Measurements from ENCODE around the gene NXPH1.
"Not testable (repeated sequence)": the region's sequence is repeated elsewhere in the genome, so short reads cannot be mapped to it uniquely, and the experiment has no call there.

Gene NXPH1

GRCh38 chr7:8699875-8700624 is 266.6 kb downstream of the NXPH1 start:
- H3K4me3 Mint-ChIP-seq, result no peak overlapping the region
- no peaks in the 10 kb centered on the region for H3K4me1 Mint-ChIP-seq
- peaks cover 2% of the 10 kb centered on the region for H3K9me3 Mint-ChIP-seq
- ATAC-seq (ENCODE audit: low read depth), result no peak
- no peak overlapping the region for H3K27ac Mint-ChIP-seq
- H3K36me3 Mint-ChIP-seq, result no peaks in the 10 kb centered on the region
- H3K27me3 Mint-ChIP-seq, result no peaks in the 10 kb centered on the region
- no peak for DNase-seq (ENCODE audit: low spot score in 2 of 2)

- Mint-ChIP-seq H3K4me3 (no peak overlapping the region), H3K4me1 (no peaks in the 10 kb centered on the region)
- ATAC-seq (ENCODE audit: low read depth), result no peak
These were observed 269.4 kb downstream of the NXPH1 start for GRCh38 chr7:8702807-8703206.

GRCh38 chr7:8710124-8710523 is 276.7 kb downstream of the NXPH1 start:
- no peak overlapping the region for H3K4me3 Mint-ChIP-seq
- ATAC-seq (ENCODE audit: low read depth) (no peak), DNase-seq (ENCODE audit: low spot score in 2 of 2) (no peak)
- no peaks in the 10 kb centered on the region for H3K4me1 Mint-ChIP-seq
- H3K27ac Mint-ChIP-seq, result no peak overlapping the region
- H3K27me3 Mint-ChIP-seq, result no peaks in the 10 kb centered on the region
- H3K9me3 Mint-ChIP-seq, result peaks cover 4% of the 10 kb centered on the region
- H3K36me3 Mint-ChIP-seq, result no peaks in the 10 kb centered on the region

More at GRCh38 chr7:8702807-8703206, 269.4 kb downstream of the NXPH1 start:
- no peak overlapping the region for H3K27ac Mint-ChIP-seq
- no peaks in the 10 kb centered on the region for H3K9me3 Mint-ChIP-seq
- no peaks in the 10 kb centered on the region for H3K27me3 Mint-ChIP-seq
- no peaks in the 10 kb centered on the region for H3K36me3 Mint-ChIP-seq
- no peak for DNase-seq (ENCODE audit: low spot score in 2 of 2)

- Mint-ChIP-seq H3K9me3 (peaks cover 4% of the 10 kb centered on the region), H3K4me1 (no peaks in the 10 kb centered on the region), H3K27me3 (no peaks in the 10 kb centered on the region), H3K27ac (no peak overlapping the region), H3K36me3 (no peaks in the 10 kb centered on the region), H3K4me3 (no peak overlapping the region)
- ATAC-seq (ENCODE audit: low read depth) (no peak), DNase-seq (ENCODE audit: low spot score in 2 of 2) (no peak)
These were observed 281.4 kb downstream of the NXPH1 start for GRCh38 chr7:8714791-8715190.

GRCh38 chr7:8719102-8719501 is 285.7 kb downstream of the NXPH1 start:
- H3K4me1 Mint-ChIP-seq, result no peaks in the 10 kb centered on the region
- no peak for ATAC-seq (ENCODE audit: low read depth)
- DNase-seq (ENCODE audit: low spot score in 2 of 2), result no peak
- no peaks in the 10 kb centered on the region for H3K27me3 Mint-ChIP-seq
- H3K9me3 Mint-ChIP-seq, result no peaks in the 10 kb centered on the region
- no peaks in the 10 kb centered on the region for H3K36me3 Mint-ChIP-seq
- H3K4me3 Mint-ChIP-seq, result no peak overlapping the region
- no peak overlapping the region for H3K27ac Mint-ChIP-seq

GRCh38 chr7:8724080-8724718 is 290.8 kb downstream of the NXPH1 start:
- Mint-ChIP-seq H3K4me3 (no peak overlapping the region), H3K27me3 (no peaks in the 10 kb centered on the region), H3K4me1 (no peaks in the 10 kb centered on the region), H3K9me3 (no peaks in the 10 kb centered on the region), H3K36me3 (no peaks in the 10 kb centered on the region), H3K27ac (no peak overlapping the region)
- no peak for ATAC-seq (ENCODE audit: low read depth)
- no peak for DNase-seq (ENCODE audit: low spot score in 2 of 2)

- H3K27me3 Mint-ChIP-seq; H3K27ac Mint-ChIP-seq; DNase-seq (ENCODE audit: low spot score in 2 of 2); ATAC-seq (ENCODE audit: low read depth); H3K36me3 Mint-ChIP-seq; H3K4me1 Mint-ChIP-seq; H3K4me3 Mint-ChIP-seq: not testable (repeated sequence)
- H3K9me3 Mint-ChIP-seq, result peaks cover 13% of the 10 kb centered on the region
These were observed 298.3 kb downstream of the NXPH1 start for GRCh38 chr7:8731756-8732155.

GRCh38 chr7:8739837-8740236 is 306.4 kb downstream of the NXPH1 start:
- DNase-seq (ENCODE audit: low spot score in 2 of 2) (no peak), ATAC-seq (ENCODE audit: low read depth) (no peak)
- Mint-ChIP-seq H3K4me3 (no peak overlapping the region), H3K9me3 (peaks cover 13% of the 10 kb centered on the region), H3K36me3 (no peaks in the 10 kb centered on the region), H3K27me3 (no peaks in the 10 kb centered on the region), H3K27ac (no peak overlapping the region), H3K4me1 (no peaks in the 10 kb centered on the region)

GRCh38 chr7:8742837-8743236 is 309.4 kb downstream of the NXPH1 start:
- Mint-ChIP-seq H3K27ac (no peak overlapping the region), H3K36me3 (no peaks in the 10 kb centered on the region), H3K4me1 (no peaks in the 10 kb centered on the region), H3K9me3 (no peaks in the 10 kb centered on the region), H3K4me3 (no peak overlapping the region), H3K27me3 (no peaks in the 10 kb centered on the region)
- DNase-seq (ENCODE audit: low spot score in 2 of 2), result no peak
- no peak for ATAC-seq (ENCODE audit: low read depth)

GRCh38 chr7:8747338-8747737 is 313.9 kb downstream of the NXPH1 start:
- Mint-ChIP-seq H3K27me3 (no peaks in the 10 kb centered on the region), H3K9me3 (no peaks in the 10 kb centered on the region), H3K4me3 (no peak overlapping the region), H3K4me1 (no peaks in the 10 kb centered on the region), H3K27ac (no peak overlapping the region), H3K36me3 (no peaks in the 10 kb centered on the region)
- DNase-seq (ENCODE audit: low spot score in 2 of 2), result no peak
- ATAC-seq (ENCODE audit: low read depth), result no peak

GRCh38 chr7:8751557-8752231 is 318.3 kb downstream of the NXPH1 start:
- H3K9me3 Mint-ChIP-seq, result no peaks in the 10 kb centered on the region
- H3K27ac Mint-ChIP-seq, result no peak overlapping the region
- DNase-seq (ENCODE audit: low spot score in 2 of 2) (no peak), ATAC-seq (ENCODE audit: low read depth) (no peak)
- H3K4me3 Mint-ChIP-seq, result no peak overlapping the region
- H3K36me3 Mint-ChIP-seq, result no peaks in the 10 kb centered on the region
- H3K27me3 Mint-ChIP-seq, result no peaks in the 10 kb centered on the region
- no peaks in the 10 kb centered on the region for H3K4me1 Mint-ChIP-seq

GRCh38 chr7:8753355-8753754 is 319.9 kb downstream of the NXPH1 start:
- H3K4me1 Mint-ChIP-seq, result no peaks in the 10 kb centered on the region
- H3K27me3 Mint-ChIP-seq, result no peaks in the 10 kb centered on the region
- H3K9me3 Mint-ChIP-seq, result no peaks in the 10 kb centered on the region
- ATAC-seq (ENCODE audit: low read depth) (no peak), DNase-seq (ENCODE audit: low spot score in 2 of 2) (no peak)
- H3K36me3 Mint-ChIP-seq, result no peaks in the 10 kb centered on the region
- no peak overlapping the region for H3K4me3 Mint-ChIP-seq
- no peak overlapping the region for H3K27ac Mint-ChIP-seq

GRCh38 chr7:8761731-8762130 is 328.3 kb downstream of the NXPH1 start:
- no peaks in the 10 kb centered on the region for H3K9me3 Mint-ChIP-seq
- H3K4me3 Mint-ChIP-seq, result no peak overlapping the region

GRCh38 chr7:8762803-8763202 is 329.4 kb downstream of the NXPH1 start:
- H3K27ac Mint-ChIP-seq, result no peak overlapping the region
- no peak overlapping the region for H3K4me3 Mint-ChIP-seq
- no peak for ATAC-seq (ENCODE audit: low read depth)
- H3K27me3 Mint-ChIP-seq, result no peaks in the 10 kb centered on the region
- no peak for DNase-seq (ENCODE audit: low spot score in 2 of 2)
- H3K4me1 Mint-ChIP-seq, result no peaks in the 10 kb centered on the region
- H3K36me3 Mint-ChIP-seq, result no peaks in the 10 kb centered on the region
- no peaks in the 10 kb centered on the region for H3K9me3 Mint-ChIP-seq

More at GRCh38 chr7:8761731-8762130, 328.3 kb downstream of the NXPH1 start:
- Mint-ChIP-seq H3K36me3 (no peaks in the 10 kb centered on the region), H3K27ac (no peak overlapping the region), H3K27me3 (no peaks in the 10 kb centered on the region), H3K4me1 (no peaks in the 10 kb centered on the region)
- ATAC-seq (ENCODE audit: low read depth), result no peak
- no peak for DNase-seq (ENCODE audit: low spot score in 2 of 2)

Measured in memory B cell (primary cell).